Measurements from ENCODE around the gene ZNF200.

- TF ChIP-seq CTCF (conservative IDR thresholded peaks at IDR 0.05) (peak; percentile 59), EZH2 (IDR thresholded peaks at IDR 0.05; ENCODE audit: low read depth) (no peak)
Observed at GRCh38 chr16:3266873-3267537, 32.0 kb upstream of the ZNF200 start.
